Stimulated activated naive CD4-positive, alpha-beta T cell (primary cell): Measurements from ENCODE around the gene CCL4.
"Not testable (repeated sequence)": the region's sequence is repeated elsewhere in the genome, so short reads cannot be mapped to it uniquely, and the experiment has no call there.

Experiments
- DNase-seq, 6 experiments: peaks; one replicate each; lab custom pipeline; 2025; lab: John Stamatoyannopoulos, UW

Gene CCL4

DNA sequence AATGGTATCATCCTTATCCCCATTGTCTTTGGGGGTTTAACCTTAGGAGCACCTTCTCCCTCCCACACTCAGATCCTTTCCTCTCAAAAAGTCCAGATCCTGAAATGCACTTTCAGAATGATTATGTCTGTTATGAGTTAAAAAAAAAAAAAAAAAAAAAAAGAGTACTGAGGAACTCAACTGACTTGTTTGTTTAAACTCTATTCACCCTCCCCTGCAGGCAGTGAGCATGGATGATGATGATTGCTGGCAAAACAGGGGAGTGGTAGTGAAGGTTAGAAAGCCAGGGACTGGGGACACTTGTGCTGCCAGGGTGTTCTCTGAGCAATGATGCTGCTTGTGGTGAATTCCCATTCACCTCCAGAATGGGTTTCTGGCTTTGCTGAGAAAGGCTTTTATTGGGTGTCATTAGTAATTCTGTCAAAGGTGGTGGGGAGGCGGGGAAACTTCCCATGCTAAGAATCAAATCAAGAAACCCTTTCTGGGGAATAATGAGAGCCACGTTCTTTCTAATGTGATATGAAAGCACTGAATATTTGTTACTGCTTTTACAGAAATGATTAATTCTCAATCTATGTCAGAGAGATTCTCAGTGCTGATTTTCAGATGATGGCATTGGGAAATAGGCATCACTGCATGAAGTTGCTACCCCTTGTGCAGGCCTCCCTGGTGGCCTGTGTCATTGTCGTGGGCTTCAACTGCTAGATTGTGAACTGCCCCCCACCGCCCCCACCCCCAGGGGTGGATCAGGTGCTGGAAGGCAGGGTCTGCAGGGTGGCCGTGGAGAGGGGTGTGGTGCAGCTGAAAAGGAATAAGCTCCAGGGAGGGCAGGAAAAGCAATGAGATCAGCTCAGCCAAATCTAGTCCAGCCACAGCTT is 14.1 kb downstream of the CCL4 start:
- DNase-seq: no peak

DNA sequence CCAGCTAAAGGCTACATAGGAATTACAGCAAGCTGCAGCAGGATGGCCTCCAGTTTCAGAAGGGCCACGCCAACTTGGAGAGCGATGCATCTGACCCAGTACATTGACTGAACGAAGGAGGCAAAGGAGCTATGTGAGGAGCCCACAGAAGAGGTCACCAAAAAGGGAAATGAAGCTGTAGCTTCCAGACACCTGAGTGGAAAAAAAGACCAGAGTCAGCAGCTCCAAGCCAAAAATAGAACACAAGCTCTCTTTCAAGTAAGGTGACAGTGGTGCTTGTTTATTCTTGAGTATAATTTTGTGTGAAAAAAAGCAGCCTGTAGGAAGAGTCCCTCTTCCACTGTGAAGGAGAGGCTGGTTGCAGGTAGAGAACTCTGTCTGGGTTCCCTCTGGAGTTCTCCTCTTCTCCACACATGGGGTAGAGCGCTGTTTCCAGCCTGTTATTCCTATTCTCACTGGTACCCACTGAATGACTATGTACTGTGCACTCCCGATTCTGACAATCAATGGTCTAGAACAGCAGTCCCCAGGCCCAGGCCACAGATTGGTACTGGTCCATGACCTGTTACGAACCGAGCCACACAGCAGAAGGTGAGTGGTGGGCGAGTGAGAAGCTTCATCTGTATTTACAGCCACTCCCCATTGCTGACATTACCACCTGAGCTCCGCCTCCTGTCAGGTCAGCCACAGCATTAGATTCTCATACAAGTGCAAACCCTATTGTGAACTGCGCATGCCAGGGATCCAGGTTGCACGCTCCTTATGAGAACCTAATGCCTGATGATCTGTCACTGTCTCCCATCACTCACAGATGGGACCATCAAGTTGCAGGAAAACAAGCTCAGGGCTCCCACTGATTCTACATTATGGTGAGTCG is 15.1 kb downstream of the CCL4 start:
- DNase-seq: no peak

DNA sequence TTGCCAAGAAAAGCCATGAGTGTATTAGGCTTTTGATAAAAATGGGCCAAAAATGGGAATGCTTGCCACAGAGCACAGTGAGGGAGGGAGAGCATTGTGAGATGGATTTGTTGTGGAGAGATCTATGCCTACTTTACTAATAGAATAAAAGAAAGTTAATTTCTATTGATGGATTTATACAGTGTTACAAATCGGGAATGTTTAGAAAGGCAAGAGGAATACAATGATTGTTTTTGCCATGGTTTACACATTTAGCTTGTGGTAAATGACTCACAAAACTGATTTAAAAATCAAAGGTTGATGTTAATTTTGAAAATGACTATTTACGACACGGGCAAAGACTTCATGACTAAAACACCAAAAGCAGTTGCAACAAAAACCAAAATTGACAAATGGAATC is 16.6 kb downstream of the CCL4 start:
- DNase-seq: no peak

DNA sequence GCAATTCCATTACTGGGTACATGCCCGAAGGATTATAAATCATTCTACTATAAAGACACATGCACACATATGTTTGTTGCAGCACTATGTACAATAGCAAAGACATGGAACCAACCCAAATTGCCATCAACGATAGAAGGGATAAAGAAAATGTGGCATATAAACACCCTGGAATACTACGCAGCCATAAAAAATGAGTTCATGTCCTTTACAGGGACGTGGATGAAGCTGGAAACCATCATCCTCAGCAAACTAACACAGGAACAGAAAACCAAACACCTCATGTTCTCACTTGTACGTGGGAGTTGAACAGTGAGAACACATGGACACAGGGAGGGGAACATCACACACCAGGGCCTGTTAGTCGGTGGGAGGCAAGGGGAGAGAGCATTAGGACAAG is 17.5 kb downstream of the CCL4 start:
- DNase-seq: not testable (repeated sequence)

DNA sequence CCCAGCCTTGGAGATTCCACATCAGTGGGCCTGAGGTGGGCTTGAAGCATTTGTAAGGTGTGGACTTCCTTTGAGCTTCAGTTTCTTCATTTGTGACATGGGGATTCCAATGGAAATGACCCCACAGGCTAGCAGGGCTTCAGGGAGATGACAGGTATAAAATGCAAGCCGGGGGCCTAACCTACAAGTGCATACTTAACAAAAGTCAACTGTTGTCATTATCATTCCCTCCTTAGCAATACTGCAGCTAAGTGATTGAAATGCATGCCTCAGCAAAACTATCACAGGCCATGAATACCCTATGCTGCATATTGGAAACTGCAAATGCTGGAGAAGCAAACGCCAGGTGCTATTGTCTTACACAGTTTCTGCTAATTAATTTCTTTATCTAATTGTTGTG is 19.8 kb downstream of the CCL4 start:
- no peak for DNase-seq

DNA sequence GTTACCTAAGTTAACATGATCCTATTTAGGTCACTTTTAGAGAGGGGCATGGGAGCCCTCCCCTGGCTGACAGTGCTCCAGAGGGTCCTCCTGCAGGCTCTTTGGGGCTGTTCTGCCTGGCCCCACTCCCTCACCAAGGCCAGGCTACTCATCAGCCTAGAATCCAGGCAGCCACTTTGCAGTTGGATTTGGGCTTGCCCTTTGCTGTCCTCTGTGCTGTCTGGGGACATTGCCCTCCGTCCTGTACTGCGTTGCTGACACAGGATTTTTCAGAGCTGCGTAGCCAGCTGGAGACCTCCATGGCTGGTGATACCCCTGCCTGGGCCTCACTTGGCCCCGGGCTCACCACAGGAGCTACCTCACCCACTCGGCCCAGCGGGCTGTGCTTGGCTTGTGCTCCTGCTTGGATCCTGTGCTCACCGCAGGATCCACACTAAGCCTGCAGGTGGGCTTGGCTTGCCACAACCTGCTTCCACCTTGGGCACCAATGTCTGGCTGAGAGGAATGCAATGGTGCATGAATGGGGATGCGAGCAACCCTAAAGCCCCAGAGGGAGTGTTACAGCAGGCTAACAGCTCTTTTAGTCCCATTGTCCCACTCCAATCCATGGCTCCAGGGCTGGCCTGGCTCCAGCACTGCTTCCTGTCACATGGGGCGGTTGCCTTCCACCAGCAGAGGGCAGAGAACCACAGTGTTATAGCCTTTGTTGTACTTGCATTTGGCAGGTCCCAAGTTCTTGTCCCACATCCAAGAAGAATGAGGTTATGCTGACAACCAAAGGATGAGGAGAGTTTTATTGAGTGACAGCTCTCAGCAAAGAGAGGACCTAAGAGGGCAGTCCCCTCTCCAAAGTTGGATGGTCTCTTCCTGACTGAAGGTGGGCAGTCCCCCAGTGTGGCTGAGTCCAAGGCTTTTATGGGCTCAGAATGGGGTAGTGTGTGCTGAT is 21.5 kb downstream of the CCL4 start:
- DNase-seq: no peak

DNA sequence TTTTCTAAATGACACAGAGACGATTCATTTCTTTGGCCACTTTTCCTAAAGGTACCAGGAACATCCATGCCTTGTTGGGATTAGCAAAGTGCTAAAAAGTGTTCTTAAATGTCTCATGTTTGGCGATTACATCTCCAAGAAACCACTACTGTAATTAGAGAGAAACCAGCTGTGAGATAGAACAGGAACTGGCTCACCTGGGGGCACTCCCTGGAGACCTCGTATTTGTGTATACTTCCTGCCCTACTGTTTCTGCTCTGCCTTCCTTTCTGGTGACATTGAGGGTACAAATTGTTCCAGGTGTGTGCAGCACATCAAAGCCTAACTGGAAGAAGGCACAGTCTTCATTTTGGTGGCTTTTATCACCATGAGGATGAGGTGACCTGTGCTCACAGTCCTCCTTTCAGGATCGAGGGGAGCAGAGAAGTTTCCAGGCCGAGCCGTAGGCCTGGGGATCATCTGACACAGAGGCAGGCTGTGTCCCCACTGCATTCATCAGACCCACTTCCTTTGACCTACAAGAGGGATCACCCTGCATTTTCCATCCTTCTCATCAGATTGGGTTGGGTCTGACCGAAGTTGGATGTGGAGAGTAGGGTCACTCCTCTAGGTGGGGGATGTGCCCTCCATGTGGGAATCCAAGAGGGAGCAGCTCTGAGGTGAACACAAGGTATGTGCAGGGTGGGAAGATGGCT is 23.7 kb downstream of the CCL4 start:
- no peak for DNase-seq

DNA sequence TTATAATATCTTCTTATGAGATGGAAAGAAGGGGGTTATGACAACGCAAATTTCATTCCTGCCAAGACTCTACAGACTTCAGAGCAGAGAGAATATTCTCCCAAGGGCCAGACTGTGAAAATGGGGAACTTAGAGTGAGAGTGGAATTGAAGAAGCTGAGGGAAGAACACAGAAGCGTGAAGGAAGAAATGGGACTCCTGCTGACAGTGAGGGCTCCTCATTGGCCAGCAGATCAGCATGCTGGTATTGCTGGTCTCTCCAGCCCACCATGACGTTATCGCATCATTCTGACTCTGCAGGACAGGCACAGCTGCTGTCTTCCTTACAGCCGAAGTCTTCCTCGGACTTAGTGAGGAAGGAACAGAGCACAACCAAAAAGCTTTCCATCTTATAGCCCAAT is 24.3 kb downstream of the CCL4 start:
- no peak for DNase-seq

DNA sequence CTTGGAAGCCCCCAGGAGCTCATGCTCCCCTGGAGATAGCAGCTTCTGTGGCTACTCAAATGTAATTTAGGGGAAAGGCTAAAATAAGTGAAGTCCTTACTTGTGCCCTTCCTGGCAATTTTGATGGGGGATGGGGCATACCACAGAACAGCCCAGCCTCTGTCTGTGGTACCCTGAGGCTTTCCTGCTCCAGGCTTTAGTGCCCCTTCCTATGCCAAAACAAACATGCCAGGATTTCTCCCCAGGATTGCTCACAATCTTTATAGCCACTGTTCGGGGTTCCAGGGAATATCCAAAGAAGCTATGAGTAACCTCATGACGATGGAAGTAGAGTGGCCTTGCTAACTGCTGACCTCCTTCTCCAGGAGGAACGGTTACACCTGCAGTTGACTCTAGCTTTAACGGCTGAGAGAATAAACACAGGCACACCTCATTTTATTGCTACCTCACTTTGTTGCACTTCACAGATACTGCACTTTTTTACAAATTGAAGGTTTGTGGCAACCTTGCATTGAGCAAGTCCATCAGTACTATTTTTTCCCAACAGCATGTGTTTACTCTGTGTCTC is 24.9 kb downstream of the CCL4 start:
- no peak for DNase-seq

DNA sequence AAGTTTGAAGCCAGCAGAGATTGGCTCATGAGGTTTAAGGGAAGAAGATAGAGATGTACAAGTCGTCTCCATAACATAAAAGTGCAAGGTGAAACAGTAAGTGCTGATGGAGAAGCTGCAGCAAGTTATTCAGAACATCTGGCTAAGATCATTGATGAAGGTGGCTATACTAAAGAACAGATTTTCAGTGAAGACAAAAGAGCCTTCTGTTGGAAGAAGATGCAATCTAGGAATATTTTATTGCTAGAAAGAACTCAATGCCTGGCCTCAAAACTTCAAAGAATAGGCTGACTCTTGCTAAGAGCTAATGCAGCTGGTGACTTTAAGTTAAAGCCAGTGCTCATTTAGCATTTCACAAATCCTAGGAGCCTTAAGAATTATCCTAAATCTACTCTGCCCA is 26.0 kb downstream of the CCL4 start:
- DNase-seq: no peak

DNA sequence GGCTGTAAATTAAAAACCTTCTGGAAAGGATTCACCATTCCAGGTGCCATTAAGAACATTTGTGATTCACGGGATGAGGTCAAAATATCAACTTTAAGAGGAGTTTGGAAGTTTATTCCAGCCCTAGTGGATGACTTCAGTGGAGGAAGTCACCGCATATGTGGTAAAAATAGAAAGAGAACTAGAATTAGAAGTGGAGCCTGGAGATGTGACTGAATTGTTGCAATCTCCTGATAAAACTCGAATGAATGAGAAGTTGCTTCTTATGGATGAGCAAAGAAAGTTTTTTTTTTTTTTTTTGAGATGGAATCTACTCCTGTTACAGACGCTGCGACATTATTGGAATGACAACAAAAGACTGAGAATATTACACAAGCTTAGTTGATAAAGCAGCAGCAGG is 26.7 kb downstream of the CCL4 start:
- no peak for DNase-seq

DNA sequence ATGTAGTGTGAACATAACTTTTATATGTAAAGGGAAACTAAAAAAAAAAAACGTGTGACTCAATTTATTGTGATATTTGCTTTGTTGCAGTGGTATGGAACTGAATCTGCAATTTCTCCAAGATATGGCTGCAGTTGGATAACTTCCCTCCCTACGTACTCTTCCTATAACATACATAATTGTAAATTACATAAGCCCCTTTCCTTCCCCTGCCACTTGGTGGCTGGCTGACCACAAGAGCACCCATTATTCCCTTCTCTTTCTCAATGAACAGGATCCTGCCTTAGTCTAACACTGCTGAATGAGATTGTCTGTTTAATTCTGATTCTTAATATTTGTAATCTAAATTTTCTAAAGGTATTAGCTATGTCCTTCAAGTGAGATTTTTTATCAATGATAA is 27.8 kb downstream of the CCL4 start:
- no peak for DNase-seq

DNA sequence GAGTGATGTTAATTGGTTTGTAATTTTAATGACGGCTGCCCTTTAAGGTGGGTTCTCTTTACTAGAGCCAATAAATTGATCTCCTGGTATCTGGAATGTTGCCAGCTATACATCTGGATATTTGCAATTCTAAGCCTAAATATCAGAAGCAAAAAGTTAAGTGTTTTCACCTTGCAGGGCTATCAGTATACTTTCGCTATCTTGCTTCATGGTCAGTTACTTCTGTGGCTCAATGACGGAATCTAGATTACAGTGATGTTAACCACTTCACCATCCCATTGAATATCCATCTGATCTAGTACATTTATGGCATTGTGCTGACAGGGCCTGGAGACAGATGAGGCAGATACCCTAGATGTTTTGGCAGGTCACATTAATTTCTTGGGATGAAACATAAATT is 28.3 kb downstream of the CCL4 start:
- DNase-seq: no peak

DNA sequence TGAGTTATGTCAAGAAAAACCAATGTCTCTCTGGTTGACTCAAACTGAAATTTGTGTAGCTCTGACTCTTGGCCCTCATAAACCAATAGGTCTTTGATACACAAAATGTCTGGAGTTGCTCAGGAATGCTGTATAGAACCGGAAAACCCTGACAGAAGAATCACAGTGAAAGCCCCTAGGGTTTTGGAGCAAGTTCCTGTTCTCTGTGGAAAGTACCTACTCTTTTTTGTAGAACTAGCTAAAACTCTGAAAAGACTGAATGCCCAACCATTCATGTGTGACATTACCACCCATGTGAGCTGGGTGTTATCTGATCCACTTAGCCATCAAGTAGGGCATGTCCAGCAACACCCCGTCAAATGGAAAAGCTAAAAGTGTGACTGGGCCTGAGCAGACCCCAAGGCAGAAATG is 28.8 kb downstream of the CCL4 start:
- no peak for DNase-seq

DNA sequence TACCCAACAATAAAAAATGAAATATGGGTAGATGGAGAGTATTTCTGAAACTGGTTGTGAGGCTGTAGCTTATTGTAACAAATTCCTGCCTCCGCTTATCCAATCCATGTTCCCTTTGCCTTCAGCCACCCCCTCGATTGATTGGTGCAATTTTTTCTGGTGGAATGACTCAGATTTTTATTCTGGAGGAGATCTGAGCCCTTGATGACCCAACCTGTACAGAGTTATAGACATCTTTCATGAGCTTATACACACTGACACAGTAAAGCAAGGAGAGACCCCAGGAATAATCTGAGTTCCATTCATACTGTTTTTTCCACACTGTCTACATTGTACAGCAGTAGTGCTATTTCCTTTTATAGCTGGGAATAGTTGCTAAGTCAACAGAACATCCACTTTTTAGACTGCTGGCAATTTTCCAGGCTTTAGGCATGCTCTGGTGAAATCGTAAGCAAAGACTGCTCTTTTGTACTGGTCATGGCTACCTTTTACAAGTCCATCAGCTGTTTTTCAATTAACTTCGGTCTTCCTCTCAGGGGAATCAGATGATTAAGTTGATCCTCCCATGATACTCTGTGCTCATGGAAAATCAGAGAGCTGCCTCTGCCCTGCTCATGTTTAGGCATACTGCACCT is 30.1 kb downstream of the CCL4 start:
- DNase-seq: no peak

DNA sequence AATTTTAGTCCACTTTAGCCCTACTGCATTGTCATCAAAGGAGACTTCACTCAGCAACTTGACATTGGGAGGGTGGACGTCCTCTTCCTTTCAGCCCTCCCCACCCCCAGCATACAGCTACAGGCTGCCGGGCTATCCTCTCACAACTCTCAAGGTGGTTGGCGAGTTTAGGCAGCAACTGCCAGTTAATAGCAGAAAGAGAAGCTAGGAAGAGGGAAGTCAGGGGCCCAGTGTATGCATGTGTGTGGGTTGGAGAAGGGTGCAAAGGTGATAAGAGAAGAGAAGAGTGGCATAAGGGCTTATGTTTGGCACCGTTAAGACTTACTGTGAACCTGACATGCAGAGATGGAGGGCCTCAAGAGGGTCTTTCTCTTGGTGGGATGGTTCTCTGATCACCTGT is 31.8 kb downstream of the CCL4 start:
- no peak for DNase-seq

DNA sequence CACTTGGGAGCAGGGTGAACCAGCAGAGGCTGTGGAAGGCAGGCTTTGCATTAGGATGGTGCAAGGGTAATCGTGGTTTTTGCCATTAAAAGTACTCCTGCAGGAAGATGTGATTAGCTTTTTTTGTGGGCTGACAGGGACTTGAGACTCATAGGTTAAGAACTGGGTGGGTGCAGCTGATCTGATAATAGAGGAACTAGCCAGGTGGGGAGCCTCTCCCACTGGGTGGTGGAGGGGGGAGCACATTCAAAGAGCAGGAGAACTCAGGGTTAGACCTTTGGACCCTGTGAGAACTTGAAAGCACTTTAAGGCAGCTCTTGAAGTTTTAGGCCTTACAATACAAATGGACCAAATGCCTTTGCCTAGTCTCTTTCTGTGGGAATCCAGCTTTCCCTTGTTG is 32.4 kb downstream of the CCL4 start:
- no peak for DNase-seq

DNA sequence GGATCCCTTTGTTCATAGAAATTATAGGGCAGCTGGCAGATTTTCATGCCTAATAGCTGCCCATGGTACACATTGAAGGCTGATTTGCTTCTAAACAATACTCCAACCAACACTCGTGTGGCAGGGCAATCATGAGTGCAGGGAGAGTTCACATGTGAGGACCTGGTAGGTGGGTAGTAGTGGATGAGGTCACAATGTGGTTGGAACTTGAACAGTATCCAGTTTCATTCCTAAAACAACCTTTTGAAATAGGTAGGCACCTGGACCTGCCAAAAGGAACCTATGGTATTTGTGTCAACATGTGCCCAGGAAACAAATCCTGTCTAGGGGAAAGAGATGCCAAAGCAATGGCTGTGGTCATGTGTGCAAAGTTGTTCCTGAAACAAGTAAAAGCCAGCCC is 32.8 kb downstream of the CCL4 start:
- no peak for DNase-seq

DNA sequence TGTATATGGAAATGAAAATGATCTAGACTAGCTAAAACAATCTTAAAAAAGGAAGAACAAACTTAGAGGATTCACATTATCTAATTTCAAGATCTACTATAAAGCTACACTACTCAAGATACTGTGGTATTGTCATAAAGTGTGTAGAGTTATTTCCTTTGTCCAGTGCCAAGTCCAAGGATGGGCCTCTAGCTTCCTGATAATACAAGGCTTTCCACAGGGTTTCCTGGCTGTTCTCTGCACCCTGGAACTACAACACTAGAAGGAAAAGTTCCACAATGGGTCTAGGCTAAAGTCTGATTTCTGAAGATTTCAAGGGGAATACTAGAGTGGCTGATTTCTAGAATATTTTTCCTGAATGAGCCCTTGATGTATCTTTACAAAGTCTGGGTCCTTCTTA is 38.6 kb downstream of the CCL4 start:
- no peak for DNase-seq

DNA sequence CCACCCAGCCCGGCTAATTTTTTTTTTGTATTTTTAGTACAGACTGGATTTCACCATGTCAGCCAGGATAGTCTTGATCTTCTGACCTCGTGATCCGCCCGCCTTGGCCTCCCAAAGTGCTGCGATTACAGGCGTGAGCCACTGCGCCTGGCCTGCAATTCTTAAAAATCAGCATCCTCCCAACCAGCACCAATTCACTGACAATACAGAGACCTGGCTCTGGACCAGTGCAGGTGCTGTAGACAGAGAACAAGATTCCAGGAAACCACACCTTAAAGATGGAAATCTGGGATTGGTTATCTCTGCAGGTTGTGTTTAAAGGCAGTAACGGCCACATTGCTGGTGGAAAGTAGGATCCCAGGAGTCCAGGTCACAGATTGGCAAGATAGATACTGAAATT is 39.2 kb downstream of the CCL4 start:
- no peak for DNase-seq

DNA sequence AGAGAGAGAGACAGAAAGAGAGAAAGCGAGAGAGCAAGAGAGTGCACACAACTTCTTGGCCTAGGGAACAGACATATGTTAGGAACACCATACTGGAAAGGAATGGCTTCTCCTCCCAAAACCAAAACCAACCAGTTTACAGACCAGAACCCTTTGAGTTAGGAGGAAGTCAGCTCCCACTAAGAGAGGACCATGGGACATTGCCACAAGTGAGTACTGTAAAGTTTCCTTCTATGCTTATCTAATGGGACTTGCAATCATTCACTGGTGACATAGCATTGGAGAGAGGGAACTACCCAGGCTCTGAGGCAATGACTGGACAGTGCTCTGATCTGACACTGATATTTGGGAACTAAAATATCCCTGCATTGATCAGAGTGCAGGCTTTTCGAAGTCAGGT is 40.4 kb downstream of the CCL4 start:
- no peak for DNase-seq
